Activated CD4-positive, alpha-beta memory T cell treated with anti-CD3 and anti-CD28 coated beads for 36 hours (primary cell): Measurements from ENCODE around the gene LNP1. TPM values are rescaled to one million over a fixed set of nuclear protein-coding genes. Genes with fewer than 3 reads are reported as not detected.

Experiments used
- CTCF ChIA-PET: fragments of 350-600 bp; sonication (Branson Sonifier 250); formaldehyde crosslinking; loops from one replicate; lab custom pipeline; 2021; ENCODE audit warnings: antibody characterized with exemption, inconsistent platforms; lab: Charles Lee
- POLR2A ChIA-PET: fragments of 350-600 bp; sonication (Branson Sonifier 250); formaldehyde crosslinking; loops from one replicate; lab custom pipeline; 2021; ENCODE audit warnings: antibody characterized with exemption; lab: Charles Lee
- DNase-seq: peaks from one replicate; pipeline ENCODE4 v3.0.0-alpha.2; 2020
- H3K27ac Mint-ChIP-seq: one replicate; pipeline ENCODE4 v1.8.0; 2021; ENCODE audit warnings: mixed read lengths
- H3K27me3 Mint-ChIP-seq: one replicate; pipeline ENCODE4 v1.8.0; 2021; ENCODE audit warnings: mixed read lengths
- H3K36me3 Mint-ChIP-seq: one replicate; pipeline ENCODE4 v1.8.0; 2021; ENCODE audit warnings: mixed read lengths
- H3K4me1 Mint-ChIP-seq: one replicate; pipeline ENCODE4 v1.8.0; 2021; ENCODE audit warnings: low read depth, mixed read lengths
- H3K4me3 Mint-ChIP-seq: one replicate; pipeline ENCODE4 v1.8.0; 2021; ENCODE audit warnings: mild to moderate bottlenecking, mixed read lengths
- H3K9me3 Mint-ChIP-seq: one replicate; pipeline ENCODE4 v1.8.0; 2021; ENCODE audit warnings: mixed read lengths
- intact Hi-C: fragments of 100-400 bp; cut with micrococcal nuclease; formaldehyde crosslinking; loops from one replicate; pipeline ENCODE4 v1.15.1; 2023
- total RNA-seq, 2 experiments: library from RNA; stranded (reverse); gene quantifications; one replicate each; pipeline ENCODE4 v1.2.3, GENCODE V29; 2021

Gene LNP1
- total RNA-seq, 2 experiments from 2014 or later = 1.9 to 2.3 TPM

GRCh38 chr3:100401674-100402041 lies 319 bp downstream of the LNP1 start:
- no peaks in the 10 kb centered on the region for H3K27me3 Mint-ChIP-seq
- intact Hi-C loops = loop anchor here (1.0 to 10.0 kb wide), 13 partner anchors 61 to 1275 kb away; partner anchors contain the start of genes NIT2, PCNP, TBC1D23 and TFG
- H3K27ac Mint-ChIP-seq = peak overlapping the region; percentile 94
- peak overlapping the region; percentile 92 for H3K4me3 Mint-ChIP-seq
- H3K4me1 Mint-ChIP-seq = peaks cover 57% of the 10 kb centered on the region
- ChIA-PET CTCF (interaction anchor here (2.2 to 3.7 kb wide), 2 partner anchors 62 to 189 kb away, joined by 13 read pairs; no protein-coding TSS in a partner anchor), POLR2A (interaction anchor here (0.6 to 2.2 kb wide), 9 partner anchors 8 to 1172 kb away, joined by 3 to 17 read pairs (median 4); partner anchors contain the start of genes NIT2, PCNP, TBC1D23 and TFG)
- peak; percentile 67 for DNase-seq
- no peaks in the 10 kb centered on the region for H3K9me3 Mint-ChIP-seq
- peaks cover 11% of the 10 kb centered on the region for H3K36me3 Mint-ChIP-seq

DNA sequence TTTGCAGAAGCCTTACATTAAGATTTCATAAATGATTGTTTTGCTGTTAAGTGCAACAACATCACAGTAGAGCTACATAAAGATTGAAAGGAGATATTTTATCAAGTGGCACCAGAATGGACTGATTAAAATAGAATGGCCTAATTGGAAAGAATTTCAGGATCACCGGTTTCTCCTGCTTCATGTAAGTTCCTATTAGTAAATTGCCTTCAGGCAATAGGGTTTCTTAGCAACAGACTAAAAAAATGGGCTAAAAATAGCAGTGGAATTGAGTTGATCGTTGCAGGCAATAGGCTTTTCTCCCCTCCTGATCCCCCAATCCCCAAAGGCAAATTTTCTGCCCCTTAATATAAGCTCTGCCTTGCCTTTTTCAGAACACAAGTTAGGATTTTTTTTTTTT lies 917 bp downstream of the LNP1 start:
- intact Hi-C loops = loop anchor here (2.0 to 10.0 kb wide), 5 partner anchors 60 to 1173 kb away; partner anchors contain the start of gene PCNP
- peaks cover 52% of the 10 kb centered on the region for H3K4me1 Mint-ChIP-seq
- H3K27me3 Mint-ChIP-seq = no peaks in the 10 kb centered on the region
- CTCF ChIA-PET = interaction anchor here (0.7 to 3.7 kb wide), 3 partner anchors 61 to 188 kb away, joined by 3 to 13 read pairs (median 13); no protein-coding TSS in a partner anchor
- peak overlapping the region; percentile 94 for H3K27ac Mint-ChIP-seq
- POLR2A ChIA-PET = interaction anchor here (0.6 to 2.2 kb wide), 6 partner anchors 8 to 412 kb away, joined by 3 to 17 read pairs (median 4); partner anchors contain the start of genes NIT2 and TFG
- peaks cover 3% of the 10 kb centered on the region for H3K9me3 Mint-ChIP-seq
- peak overlapping the region; percentile 92 for H3K4me3 Mint-ChIP-seq
- H3K36me3 Mint-ChIP-seq = peaks cover 14% of the 10 kb centered on the region
- no peak for DNase-seq

DNA sequence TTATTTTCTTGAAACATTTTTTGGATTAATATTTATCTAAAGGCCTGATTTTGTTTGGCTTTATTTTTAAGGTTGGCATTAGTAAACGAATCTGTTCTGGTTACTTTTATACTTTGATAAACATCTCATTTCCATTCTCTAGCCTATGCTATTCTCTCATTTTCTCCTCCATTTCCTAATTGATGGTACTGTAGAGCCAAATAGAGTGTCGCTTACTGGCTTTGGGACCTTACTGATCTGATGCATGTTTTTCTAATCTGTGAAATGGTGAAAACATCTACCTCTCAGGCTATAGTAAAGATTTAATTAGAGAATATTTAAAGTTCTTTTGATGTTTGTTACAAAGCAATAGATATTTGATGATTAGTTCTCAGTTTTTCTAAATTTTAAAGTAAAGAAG lies 1.6 kb downstream of the LNP1 start:
- no peak for DNase-seq
- H3K36me3 Mint-ChIP-seq = peaks cover 20% of the 10 kb centered on the region
- peaks cover 9% of the 10 kb centered on the region for H3K9me3 Mint-ChIP-seq
- H3K27ac Mint-ChIP-seq = peak overlapping the region; percentile 62
- intact Hi-C loops = loop anchor here (2.0 to 10.0 kb wide), 5 partner anchors 59 to 1172 kb away; partner anchors contain the start of gene PCNP
- peaks cover 48% of the 10 kb centered on the region for H3K4me1 Mint-ChIP-seq
- ChIA-PET CTCF (interaction anchor here (2.2 kb wide), 1 partner anchor 60 kb away, joined by 13 read pairs; no protein-coding TSS in a partner anchor), POLR2A (no interaction called here)
- H3K27me3 Mint-ChIP-seq = no peaks in the 10 kb centered on the region
- peak overlapping the region; percentile 92 for H3K4me3 Mint-ChIP-seq

- Mint-ChIP-seq H3K4me1 (peaks cover 44% of the 10 kb centered on the region), H3K27ac (no peak overlapping the region), H3K9me3 (peaks cover 12% of the 10 kb centered on the region), H3K4me3 (peak overlapping the region; percentile 92), H3K36me3 (peaks cover 20% of the 10 kb centered on the region), H3K27me3 (no peaks in the 10 kb centered on the region)
- ChIA-PET POLR2A (no interaction called here), CTCF (interaction anchor here (1.0 kb wide), 1 partner anchor 29 kb away, joined by 3 read pairs; no protein-coding TSS in a partner anchor)
- DNase-seq = peak; percentile 27
- intact Hi-C loops = loop anchor here (2.0 to 10.0 kb wide), 5 partner anchors 59 to 1171 kb away; partner anchors contain the start of gene PCNP
These were observed 2.3 kb downstream of the LNP1 start for GRCh38 chr3:100403362-100404249.

- peaks cover 38% of the 10 kb centered on the region for H3K4me1 Mint-ChIP-seq
- POLR2A ChIA-PET = no interaction called here
- H3K36me3 Mint-ChIP-seq = peaks cover 20% of the 10 kb centered on the region
These were observed 2.9 kb downstream of the LNP1 start for GRCh38 chr3:100404250-100404548.

DNA sequence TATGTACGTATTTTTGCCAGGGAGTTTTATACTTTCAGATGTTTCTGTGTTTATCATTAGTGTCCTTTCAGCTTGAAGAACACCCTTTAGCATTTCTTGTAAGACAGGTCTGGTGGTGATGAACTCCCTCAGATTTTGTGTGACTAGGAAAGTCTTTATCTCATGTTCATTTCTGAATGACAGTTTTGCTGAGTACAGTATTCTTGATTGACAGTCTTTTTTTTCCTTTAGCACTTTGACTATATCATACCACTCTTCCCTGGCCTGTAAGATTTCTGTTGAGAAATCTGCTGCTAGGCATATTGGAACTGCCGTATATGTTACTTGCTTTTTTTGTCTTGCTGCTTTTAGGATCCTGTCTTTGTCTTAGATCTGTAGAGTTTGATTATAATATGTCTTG lies 5.8 kb downstream of the LNP1 start:
- Mint-ChIP-seq H3K9me3 (peaks cover 18% of the 10 kb centered on the region), H3K4me1 (peaks cover 26% of the 10 kb centered on the region), H3K27me3 (no peaks in the 10 kb centered on the region), H3K36me3 (peaks cover 31% of the 10 kb centered on the region), H3K4me3 (no peak overlapping the region), H3K27ac (no peak overlapping the region)
- ChIA-PET CTCF (no interaction called here), POLR2A (no interaction called here)
- no peak for DNase-seq
- intact Hi-C loops = loop anchor here (10.0 kb wide), 1 partner anchor 1168 kb away; the partner anchor contains the start of gene PCNP

More at GRCh38 chr3:100404250-100404548, 2.9 kb downstream of the LNP1 start:
- CTCF ChIA-PET = interaction anchor here (1.0 kb wide), 1 partner anchor 30 kb away, joined by 3 read pairs; no protein-coding TSS in a partner anchor
- intact Hi-C loops = loop anchor here (5.0 to 10.0 kb wide), 4 partner anchors 58 to 1171 kb away; partner anchors contain the start of gene PCNP
- peaks cover 12% of the 10 kb centered on the region for H3K9me3 Mint-ChIP-seq
- no peaks in the 10 kb centered on the region for H3K27me3 Mint-ChIP-seq
- no peak overlapping the region for H3K4me3 Mint-ChIP-seq
- DNase-seq = no peak
- no peak overlapping the region for H3K27ac Mint-ChIP-seq

DNA sequence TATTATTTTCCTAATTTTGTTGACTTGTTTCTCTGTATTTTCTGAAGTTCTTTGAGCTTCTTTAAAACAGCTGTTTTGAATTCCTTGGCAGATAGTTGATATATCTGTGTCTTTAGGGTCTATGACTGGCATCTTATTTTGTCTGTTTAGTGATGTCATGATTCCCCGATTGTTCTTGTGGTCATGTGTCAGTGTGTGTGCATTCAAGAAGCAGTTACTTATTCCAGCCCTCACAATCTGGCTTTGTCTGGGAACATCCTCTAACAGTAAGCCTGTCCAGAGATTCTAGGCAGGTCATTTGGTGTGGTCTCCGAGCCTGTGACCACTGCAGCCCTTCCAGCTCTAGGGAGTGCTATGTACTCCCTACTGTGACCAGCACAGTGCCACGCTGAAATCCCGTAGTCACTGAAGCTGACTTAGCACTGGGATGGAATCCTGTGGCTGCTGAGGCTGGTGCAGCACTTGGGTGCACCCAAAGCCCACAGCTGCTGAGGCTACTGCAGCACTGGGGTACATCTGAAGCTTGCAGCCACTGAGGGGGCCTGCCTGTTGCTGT lies 6.7 kb downstream of the LNP1 start:
- Mint-ChIP-seq H3K4me1 (peaks cover 18% of the 10 kb centered on the region), H3K36me3 (peaks cover 39% of the 10 kb centered on the region), H3K27ac (no peak overlapping the region), H3K27me3 (no peaks in the 10 kb centered on the region), H3K9me3 (peaks cover 24% of the 10 kb centered on the region), H3K4me3 (no peak overlapping the region)
- intact Hi-C loops = loop anchor here (10.0 kb wide), 1 partner anchor 1167 kb away; the partner anchor contains the start of gene PCNP
- no peak for DNase-seq
- POLR2A ChIA-PET = no interaction called here
- CTCF ChIA-PET = no interaction called here

DNA sequence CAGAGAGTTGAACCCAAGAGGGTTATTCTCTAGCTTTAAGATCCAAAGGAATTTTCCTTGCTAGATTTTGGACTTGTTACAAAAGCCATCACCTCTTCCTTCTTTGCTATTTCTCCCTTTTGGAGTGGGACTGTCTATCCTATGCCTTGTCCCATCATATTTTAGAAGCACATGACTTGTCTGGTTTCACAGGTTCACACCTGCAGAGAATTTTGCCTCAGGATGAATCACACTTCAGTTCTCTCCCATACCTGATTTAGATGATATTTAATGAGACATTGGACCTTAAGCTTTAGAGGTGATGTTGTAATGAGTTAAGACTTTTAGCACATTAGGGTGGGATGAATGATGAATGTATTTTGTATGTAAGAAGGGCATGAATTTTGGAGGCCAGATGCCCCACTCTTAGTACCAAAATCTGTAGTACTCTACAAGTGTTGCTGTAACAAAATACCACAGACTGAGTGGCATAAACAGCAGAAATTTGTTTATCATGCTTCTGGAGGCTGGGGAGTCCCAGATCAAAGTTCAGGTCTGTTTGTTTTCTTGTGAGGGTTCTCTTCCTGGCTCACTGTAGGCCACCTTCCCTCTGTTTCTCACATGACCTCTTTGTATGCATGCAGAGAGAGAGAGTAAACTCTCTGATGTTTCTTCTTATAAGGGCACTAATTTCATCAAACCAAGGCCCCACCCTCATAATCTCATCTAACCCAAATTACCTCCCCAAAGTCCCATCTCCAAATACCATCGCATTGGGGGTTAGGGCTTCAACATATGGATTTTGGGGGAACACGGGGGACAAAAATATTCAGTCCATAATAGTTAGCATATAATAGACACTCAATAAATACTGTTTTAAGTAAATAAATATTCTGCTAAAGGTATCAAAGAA lies 10.0 kb downstream of the LNP1 start:
- intact Hi-C loops = no loop called here
- CTCF ChIA-PET = interaction anchor here (1.4 kb wide), 1 partner anchor 53 kb away, joined by 3 read pairs; no protein-coding TSS in a partner anchor
- no peaks in the 10 kb centered on the region for H3K27me3 Mint-ChIP-seq
- H3K36me3 Mint-ChIP-seq = peaks cover 37% of the 10 kb centered on the region
- H3K9me3 Mint-ChIP-seq = peaks cover 24% of the 10 kb centered on the region
- no peaks in the 10 kb centered on the region for H3K4me1 Mint-ChIP-seq
- POLR2A ChIA-PET = no interaction called here
- H3K4me3 Mint-ChIP-seq = no peak overlapping the region
- no peak overlapping the region for H3K27ac Mint-ChIP-seq
- DNase-seq = no peak

GRCh38 chr3:100412912-100413590 lies 11.7 kb downstream of the LNP1 start:
- H3K36me3 Mint-ChIP-seq = peaks cover 27% of the 10 kb centered on the region
- no peak overlapping the region for H3K4me3 Mint-ChIP-seq
- DNase-seq = no peak
- no peaks in the 10 kb centered on the region for H3K4me1 Mint-ChIP-seq
- ChIA-PET POLR2A (no interaction called here), CTCF (no interaction called here)
- peaks cover 13% of the 10 kb centered on the region for H3K9me3 Mint-ChIP-seq
- intact Hi-C loops = no loop called here
- no peak overlapping the region for H3K27ac Mint-ChIP-seq
- no peaks in the 10 kb centered on the region for H3K27me3 Mint-ChIP-seq

DNA sequence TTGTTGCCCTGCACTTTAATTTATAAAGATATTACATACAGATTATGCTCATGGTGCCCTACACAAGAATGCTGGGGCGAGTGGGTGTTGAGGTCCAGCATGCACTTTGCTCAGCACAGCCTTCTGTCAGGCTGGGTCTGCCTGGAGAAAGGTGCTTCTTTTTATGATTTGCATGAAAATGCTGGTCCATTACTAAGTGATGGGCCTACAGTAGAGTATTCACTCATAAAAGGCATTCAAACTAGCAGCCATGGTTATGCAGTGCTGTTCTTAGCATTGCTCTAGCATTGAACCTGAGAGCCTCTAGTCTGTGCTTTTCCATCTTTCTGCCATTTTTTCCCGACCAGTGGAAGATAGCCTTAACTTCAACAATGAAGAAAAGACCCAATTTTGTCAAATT lies 12.3 kb downstream of the LNP1 start:
- CTCF ChIA-PET = interaction anchor here (0.7 kb wide), 1 partner anchor 54 kb away, joined by 3 read pairs; no protein-coding TSS in a partner anchor
- POLR2A ChIA-PET = no interaction called here
- no peak overlapping the region for H3K4me3 Mint-ChIP-seq

DNA sequence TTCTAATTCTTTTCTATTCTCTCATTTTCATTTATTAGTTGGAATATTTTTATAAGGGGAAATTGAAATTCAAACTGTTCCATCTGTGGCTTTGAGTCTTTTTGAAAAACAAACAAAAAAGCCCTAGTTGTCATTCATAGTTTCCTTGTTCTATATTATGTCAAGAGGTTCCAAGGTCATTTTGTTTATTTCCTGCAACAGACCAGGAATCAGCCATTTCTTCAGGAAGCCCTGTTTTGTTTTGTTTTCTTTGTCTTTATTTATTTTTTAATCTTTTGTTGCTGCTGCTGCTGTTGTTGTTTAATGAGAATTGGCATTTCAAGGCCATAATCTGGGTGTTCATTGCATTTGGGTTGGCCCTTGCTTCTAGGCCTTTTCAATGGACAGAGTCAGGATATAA lies 14.8 kb downstream of the LNP1 start:
- H3K36me3 Mint-ChIP-seq = peaks cover 18% of the 10 kb centered on the region
- H3K4me3 Mint-ChIP-seq = no peak overlapping the region
- H3K27ac Mint-ChIP-seq = no peak overlapping the region
- H3K4me1 Mint-ChIP-seq = no peaks in the 10 kb centered on the region
- peaks cover 11% of the 10 kb centered on the region for H3K9me3 Mint-ChIP-seq
- ChIA-PET CTCF (no interaction called here), POLR2A (no interaction called here)
- intact Hi-C loops = no loop called here
- no peaks in the 10 kb centered on the region for H3K27me3 Mint-ChIP-seq
- no peak for DNase-seq

More for the DNA sequence above, 12.3 kb downstream of the LNP1 start:
- Mint-ChIP-seq H3K27ac (no peak overlapping the region), H3K9me3 (peaks cover 12% of the 10 kb centered on the region), H3K27me3 (no peaks in the 10 kb centered on the region), H3K36me3 (peaks cover 27% of the 10 kb centered on the region), H3K4me1 (no peaks in the 10 kb centered on the region)
- DNase-seq = no peak
- intact Hi-C loops = no loop called here
